Progenitor cell of endocrine pancreas (in vitro differentiated cells): ENCODE data around the gene CCDC170. TPM values are rescaled to one million over a fixed set of nuclear protein-coding genes. Genes with fewer than 3 reads are reported as not detected.

ENCODE experiments used
- DNase-seq: peaks from one replicate; pipeline ENCODE4 v3.0.0; 2021; ENCODE audit warnings: low spot score; ENCODE audit not compliant: unreplicated experiment
- H3K27ac Mint-ChIP-seq: 2 replicates; pipeline ENCODE4 v1.8.0; 2021; ENCODE audit warnings: mild to moderate bottlenecking, moderate library complexity, mixed read lengths
- H3K27me3 Mint-ChIP-seq: 2 replicates; pipeline ENCODE4 v1.8.0; 2021; ENCODE audit warnings: mixed read lengths
- H3K36me3 Mint-ChIP-seq: 2 replicates; pipeline ENCODE4 v1.8.0; 2022; ENCODE audit warnings: mixed read lengths; ENCODE audit not compliant: insufficient read depth
- H3K4me1 Mint-ChIP-seq: 2 replicates; pipeline ENCODE4 v1.8.0; 2021; ENCODE audit warnings: low read depth, mixed read lengths
- H3K4me3 Mint-ChIP-seq: 2 replicates; pipeline ENCODE4 v1.8.0; 2021; ENCODE audit warnings: low read depth, mild to moderate bottlenecking, moderate library complexity, mixed read lengths
- H3K9me3 Mint-ChIP-seq: 2 replicates; pipeline ENCODE4 v1.8.0; 2021; ENCODE audit warnings: low read depth, mixed read lengths
- total RNA-seq: library from RNA; stranded (reverse); gene quantifications from 2 replicates; pipeline ENCODE4 v1.2.1, GENCODE V29; 2021
- TF ChIP-seq, protein P1 (sequence below): fragments of 200-600 bp; sonication (generic); IDR thresholded peaks from one replicate; pipeline ENCODE4 v1.5.0; 2021; ENCODE audit warnings: antibody characterized with exemption, mild to moderate bottlenecking; ENCODE audit not compliant: unreplicated experiment

The CCDC170 gene
- total RNA-seq, 1 donor from 2014 or later, result not detected

DNA sequence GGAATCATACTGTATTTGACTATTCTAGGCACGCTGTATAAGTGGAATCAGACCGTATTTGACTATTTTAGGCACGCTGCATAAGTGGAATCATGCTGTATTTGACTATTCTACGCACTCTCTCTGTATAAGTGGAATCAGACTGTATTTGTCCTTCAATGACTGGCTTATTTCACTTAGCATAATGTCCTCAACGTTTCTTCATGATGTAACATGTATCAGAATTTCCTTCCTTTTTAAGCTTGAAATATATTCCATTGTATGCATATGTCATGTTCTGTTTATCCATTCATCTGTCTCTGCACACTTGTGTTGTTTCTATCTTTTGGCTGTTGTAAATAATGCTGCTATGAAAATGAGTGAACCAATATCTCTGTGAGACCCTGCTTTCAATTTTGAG lies 5.7 kb downstream of the CCDC170 start:
- Mint-ChIP-seq H3K4me1 (no peaks in the 10 kb centered on the region), H3K9me3 (no peaks in the 10 kb centered on the region), H3K27me3 (peaks cover 22% of the 10 kb centered on the region), H3K27ac (no peak overlapping the region), H3K4me3 (no peak overlapping the region), H3K36me3 (no peaks in the 10 kb centered on the region)
- DNase-seq, result no peak
- TF ChIP-seq, protein P1, sequence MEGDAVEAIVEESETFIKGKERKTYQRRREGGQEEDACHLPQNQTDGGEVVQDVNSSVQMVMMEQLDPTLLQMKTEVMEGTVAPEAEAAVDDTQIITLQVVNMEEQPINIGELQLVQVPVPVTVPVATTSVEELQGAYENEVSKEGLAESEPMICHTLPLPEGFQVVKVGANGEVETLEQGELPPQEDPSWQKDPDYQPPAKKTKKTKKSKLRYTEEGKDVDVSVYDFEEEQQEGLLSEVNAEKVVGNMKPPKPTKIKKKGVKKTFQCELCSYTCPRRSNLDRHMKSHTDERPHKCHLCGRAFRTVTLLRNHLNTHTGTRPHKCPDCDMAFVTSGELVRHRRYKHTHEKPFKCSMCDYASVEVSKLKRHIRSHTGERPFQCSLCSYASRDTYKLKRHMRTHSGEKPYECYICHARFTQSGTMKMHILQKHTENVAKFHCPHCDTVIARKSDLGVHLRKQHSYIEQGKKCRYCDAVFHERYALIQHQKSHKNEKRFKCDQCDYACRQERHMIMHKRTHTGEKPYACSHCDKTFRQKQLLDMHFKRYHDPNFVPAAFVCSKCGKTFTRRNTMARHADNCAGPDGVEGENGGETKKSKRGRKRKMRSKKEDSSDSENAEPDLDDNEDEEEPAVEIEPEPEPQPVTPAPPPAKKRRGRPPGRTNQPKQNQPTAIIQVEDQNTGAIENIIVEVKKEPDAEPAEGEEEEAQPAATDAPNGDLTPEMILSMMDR, result no peak

DNA sequence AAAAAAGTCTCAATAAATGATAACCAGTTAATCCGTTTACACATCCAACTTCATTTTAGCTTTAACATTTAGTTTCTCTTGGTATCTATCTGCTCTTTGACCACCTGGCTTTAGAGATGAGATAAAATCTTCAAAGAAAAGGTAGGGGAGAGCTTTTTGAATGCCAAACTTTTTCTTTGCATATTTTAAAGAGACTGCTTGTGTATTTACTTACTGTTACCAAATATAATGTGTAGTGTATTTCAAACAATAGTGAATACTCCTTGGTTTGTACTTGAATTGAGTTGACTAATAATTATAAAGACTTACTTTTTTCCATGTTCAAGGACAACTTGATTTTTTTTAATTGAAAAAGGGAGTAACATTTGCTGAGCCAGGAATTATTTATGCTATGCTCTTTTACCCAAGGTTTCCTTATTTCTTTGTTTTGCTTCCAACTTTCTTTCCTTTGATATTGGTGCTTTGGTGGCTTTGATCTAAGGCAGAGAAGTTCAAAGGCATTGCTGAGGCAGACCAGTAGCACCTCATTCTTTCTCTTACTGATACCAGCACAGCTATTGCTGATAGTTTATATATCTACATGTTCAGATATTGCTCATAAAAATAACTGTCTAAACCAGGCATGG lies 7.8 kb downstream of the CCDC170 start:
- no peak for DNase-seq
- H3K27ac Mint-ChIP-seq, result no peak overlapping the region
- H3K36me3 Mint-ChIP-seq, result no peaks in the 10 kb centered on the region
- TF ChIP-seq, protein P1, result no peak
- H3K9me3 Mint-ChIP-seq, result no peaks in the 10 kb centered on the region
- peaks cover 4% of the 10 kb centered on the region for H3K27me3 Mint-ChIP-seq
- H3K4me3 Mint-ChIP-seq, result no peak overlapping the region
- no peaks in the 10 kb centered on the region for H3K4me1 Mint-ChIP-seq

DNA sequence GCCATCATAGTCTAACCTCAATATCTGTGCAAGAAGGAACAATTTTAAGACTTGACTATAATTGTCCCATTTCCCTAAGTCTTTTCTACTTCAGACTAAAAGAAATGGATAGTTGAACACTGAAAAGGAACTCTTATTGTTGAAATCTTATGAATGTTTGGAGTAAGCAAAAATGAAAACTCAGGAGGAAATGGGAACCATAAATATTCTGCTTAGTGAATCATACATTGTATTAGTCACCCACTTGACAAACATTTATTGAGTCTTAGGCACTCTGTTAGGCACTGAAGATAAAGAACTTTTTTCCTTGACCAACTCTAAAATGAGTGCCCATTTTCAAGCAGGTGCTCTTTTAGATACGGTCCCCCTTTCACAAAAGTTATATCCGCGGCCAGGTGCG lies 8.7 kb downstream of the CCDC170 start:
- no peak overlapping the region for H3K4me3 Mint-ChIP-seq
- no peaks in the 10 kb centered on the region for H3K4me1 Mint-ChIP-seq
- no peaks in the 10 kb centered on the region for H3K36me3 Mint-ChIP-seq
- DNase-seq, result no peak
- TF ChIP-seq, protein P1, result no peak
- no peak overlapping the region for H3K27ac Mint-ChIP-seq
- H3K9me3 Mint-ChIP-seq, result no peaks in the 10 kb centered on the region
- H3K27me3 Mint-ChIP-seq, result no peaks in the 10 kb centered on the region

DNA sequence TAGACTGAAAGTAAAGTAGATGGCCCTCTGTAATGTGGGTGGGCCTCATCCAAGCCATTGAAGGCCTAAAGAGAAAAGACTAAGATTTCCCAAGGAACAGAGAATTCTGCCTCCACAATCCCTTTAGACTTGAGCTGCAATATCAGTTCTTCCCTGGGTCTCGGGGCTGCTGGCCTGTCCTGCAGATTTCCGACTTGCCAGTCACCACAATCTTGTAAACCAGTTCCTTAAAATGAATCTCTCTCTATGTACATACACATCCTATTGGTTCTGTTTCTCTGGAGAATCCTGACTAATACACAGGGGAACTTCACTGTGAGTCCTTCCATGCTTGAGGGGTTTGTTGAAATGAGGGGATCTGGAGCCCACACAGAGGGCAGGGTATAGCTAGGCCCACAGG lies 12.9 kb downstream of the CCDC170 start:
- TF ChIP-seq, protein P1, result no peak
- Mint-ChIP-seq H3K4me1 (no peaks in the 10 kb centered on the region), H3K9me3 (no peaks in the 10 kb centered on the region), H3K4me3 (no peak overlapping the region), H3K36me3 (no peaks in the 10 kb centered on the region), H3K27me3 (no peaks in the 10 kb centered on the region), H3K27ac (no peak overlapping the region)
- no peak for DNase-seq

DNA sequence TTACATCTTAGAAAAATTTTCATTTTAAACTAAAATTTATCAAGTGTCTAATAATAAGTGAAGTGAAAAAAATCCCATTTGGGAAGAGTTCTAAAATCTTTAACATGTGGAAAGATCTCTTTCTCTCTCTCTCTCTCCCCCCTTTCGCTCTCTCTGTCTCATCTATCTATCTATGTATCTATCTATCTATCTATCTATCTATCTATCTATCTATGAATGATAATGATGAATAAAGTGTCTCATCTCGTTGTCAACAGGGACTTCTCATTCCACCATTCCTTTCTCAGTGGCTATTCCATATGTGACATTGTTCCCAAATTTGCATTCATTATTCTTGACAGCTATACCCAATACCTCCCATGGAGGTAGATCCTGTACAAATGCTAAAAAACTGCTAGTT lies 15.2 kb downstream of the CCDC170 start:
- DNase-seq, result no peak
- no peaks in the 10 kb centered on the region for H3K36me3 Mint-ChIP-seq
- H3K4me3 Mint-ChIP-seq, result no peak overlapping the region
- no peaks in the 10 kb centered on the region for H3K27me3 Mint-ChIP-seq
- TF ChIP-seq, protein P1, result no peak
- H3K27ac Mint-ChIP-seq, result no peak overlapping the region
- peaks cover 3% of the 10 kb centered on the region for H3K9me3 Mint-ChIP-seq
- no peaks in the 10 kb centered on the region for H3K4me1 Mint-ChIP-seq
